ENCODE results near the gene CEBPZ. TPM values are rescaled to one million over a fixed set of nuclear protein-coding genes. Genes with fewer than 3 reads are reported as not detected.

The CEBPZ gene
- total and polyA plus RNA-seq, 2 of the 13 experiments (the other 11 are each of a cell fraction or from before 2014, with no cell fraction given), result 14.4 to 117 TPM

DNA sequence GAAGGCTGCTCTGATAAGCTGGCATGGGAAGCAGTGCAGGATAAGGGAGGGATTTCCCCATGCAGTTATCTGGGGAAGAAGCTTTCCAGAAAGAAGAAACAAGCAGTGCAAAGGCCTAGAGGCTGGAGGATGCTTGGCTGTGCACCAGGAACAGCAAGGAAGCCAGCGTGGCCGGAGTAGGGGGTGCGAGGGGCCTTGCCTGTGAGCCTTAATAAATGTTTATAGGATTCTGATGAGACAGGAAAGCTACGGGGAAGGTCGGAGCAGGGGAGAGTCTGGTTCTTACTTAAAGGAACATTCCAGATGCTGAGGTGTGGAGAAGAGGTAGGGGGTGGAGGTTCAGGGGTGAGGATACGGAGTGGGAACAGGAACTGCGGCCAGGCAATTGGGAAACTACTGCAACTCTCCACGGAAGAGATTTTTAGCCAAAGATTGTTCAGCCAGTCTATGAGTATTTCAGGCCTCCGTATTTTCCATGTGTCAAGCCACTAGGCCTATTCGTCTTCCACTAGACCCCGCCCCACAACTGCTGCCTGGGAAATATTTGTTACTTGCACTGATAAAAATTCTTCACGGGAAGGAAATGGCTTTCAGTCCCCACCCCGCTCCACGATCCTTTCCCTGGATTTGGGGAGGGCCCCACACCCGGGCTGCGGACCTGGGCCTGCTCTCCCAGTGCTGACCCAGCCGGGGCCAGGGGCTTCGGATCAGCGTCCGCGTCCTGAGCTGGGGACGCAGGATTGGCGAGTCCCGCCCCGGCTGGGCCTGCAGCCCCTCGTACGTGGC, 75.1 kb downstream of the CEBPZ start (continued):
- TF ChIP-seq, protein P1, sequence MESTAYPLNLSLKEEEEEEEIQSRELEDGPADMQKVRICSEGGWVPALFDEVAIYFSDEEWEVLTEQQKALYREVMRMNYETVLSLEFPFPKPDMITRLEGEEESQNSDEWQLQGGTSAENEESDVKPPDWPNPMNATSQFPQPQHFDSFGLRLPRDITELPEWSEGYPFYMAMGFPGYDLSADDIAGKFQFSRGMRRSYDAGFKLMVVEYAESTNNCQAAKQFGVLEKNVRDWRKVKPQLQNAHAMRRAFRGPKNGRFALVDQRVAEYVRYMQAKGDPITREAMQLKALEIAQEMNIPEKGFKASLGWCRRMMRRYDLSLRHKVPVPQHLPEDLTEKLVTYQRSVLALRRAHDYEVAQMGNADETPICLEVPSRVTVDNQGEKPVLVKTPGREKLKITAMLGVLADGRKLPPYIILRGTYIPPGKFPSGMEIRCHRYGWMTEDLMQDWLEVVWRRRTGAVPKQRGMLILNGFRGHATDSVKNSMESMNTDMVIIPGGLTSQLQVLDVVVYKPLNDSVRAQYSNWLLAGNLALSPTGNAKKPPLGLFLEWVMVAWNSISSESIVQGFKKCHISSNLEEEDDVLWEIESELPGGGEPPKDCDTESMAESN (CRISPR knock-in tag; conservative IDR thresholded peaks at IDR 0.05), result 0 out of 2 replicates have a peak, but pooled peaks have one; percentile 29
- TF ChIP-seq, protein P2, sequence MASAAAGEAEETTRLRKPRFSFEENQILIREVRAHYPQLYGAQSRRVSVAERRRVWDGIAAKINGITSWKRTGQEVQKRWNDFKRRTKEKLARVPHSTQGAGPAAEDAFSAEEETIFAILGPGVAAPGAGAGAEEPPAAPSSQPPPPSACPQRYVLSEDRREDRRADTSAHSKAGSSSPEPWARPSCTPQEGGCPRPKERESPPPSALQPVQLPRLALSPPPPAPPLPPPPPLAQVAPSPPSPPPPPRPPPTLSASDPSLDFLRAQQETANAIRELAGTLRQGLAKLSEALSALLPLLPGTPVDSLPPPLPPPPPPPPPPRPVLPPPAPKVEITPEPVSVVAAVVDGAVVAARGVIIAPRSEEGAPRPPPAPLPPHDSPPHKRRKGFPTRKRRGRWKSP (CRISPR knock-in tag; IDR thresholded peaks at IDR 0.05), result 0 out of 2 replicates have a peak, but pooled peaks have one; percentile 51
- TF ChIP-seq KLF16 (CRISPR knock-in tag; IDR thresholded peaks at IDR 0.05) (peak in 1 of 2 experiments; percentile 9; a peak in 1 of 4 replicates), REXO4 (CRISPR knock-in tag; IDR thresholded peaks at IDR 0.05; ENCODE audit: borderline replicate concordance) (0 out of 2 replicates have a peak, but pooled peaks have one; percentile 55), ZIK1 (CRISPR knock-in tag; IDR thresholded peaks at IDR 0.05; ENCODE audit: borderline replicate concordance, low read depth) (peak; percentile 47; the same call in 1 of the 2 replicates), KLF6 (CRISPR knock-in tag; IDR thresholded peaks at IDR 0.05) (peak; percentile 23; the same call in 1 of the 2 replicates), AGO1 (IDR thresholded peaks at IDR 0.05; ENCODE audit: low read depth, low read length, poor library complexity, severe bottlenecking) (no peak), ZNF556 (CRISPR knock-in tag; IDR thresholded peaks at IDR 0.05; ENCODE audit: borderline replicate concordance) (peak; percentile 21; the same call in 1 of the 2 replicates), ZNF501 (CRISPR knock-in tag; IDR thresholded peaks at IDR 0.05) (no peak), PHF20 (CRISPR knock-in tag; IDR thresholded peaks at IDR 0.05) (peak; percentile 9), ZNF333 (CRISPR knock-in tag; IDR thresholded peaks at IDR 0.05; ENCODE audit: borderline replicate concordance) (peak; percentile 23; the same call in 1 of the 2 replicates), PAF1 (CRISPR knock-in tag; IDR thresholded peaks at IDR 0.05) (no peak), ZBTB1 (CRISPR knock-in tag; IDR thresholded peaks at IDR 0.05; ENCODE audit: borderline replicate concordance) (no peak)
- TF ChIP-seq, protein P3, sequence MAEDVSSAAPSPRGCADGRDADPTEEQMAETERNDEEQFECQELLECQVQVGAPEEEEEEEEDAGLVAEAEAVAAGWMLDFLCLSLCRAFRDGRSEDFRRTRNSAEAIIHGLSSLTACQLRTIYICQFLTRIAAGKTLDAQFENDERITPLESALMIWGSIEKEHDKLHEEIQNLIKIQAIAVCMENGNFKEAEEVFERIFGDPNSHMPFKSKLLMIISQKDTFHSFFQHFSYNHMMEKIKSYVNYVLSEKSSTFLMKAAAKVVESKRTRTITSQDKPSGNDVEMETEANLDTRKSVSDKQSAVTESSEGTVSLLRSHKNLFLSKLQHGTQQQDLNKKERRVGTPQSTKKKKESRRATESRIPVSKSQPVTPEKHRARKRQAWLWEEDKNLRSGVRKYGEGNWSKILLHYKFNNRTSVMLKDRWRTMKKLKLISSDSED (CRISPR knock-in tag; IDR thresholded peaks at IDR 0.05), result peak; percentile 23; the same call in 1 of the 2 replicates
- TF ChIP-seq, protein P4, sequence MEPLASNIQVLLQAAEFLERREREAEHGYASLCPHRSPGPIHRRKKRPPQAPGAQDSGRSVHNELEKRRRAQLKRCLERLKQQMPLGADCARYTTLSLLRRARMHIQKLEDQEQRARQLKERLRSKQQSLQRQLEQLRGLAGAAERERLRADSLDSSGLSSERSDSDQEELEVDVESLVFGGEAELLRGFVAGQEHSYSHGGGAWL (CRISPR knock-in tag; IDR thresholded peaks at IDR 0.05), result peak; percentile 9; the same call in 1 of the 2 replicates
- TF ChIP-seq, protein P5, sequence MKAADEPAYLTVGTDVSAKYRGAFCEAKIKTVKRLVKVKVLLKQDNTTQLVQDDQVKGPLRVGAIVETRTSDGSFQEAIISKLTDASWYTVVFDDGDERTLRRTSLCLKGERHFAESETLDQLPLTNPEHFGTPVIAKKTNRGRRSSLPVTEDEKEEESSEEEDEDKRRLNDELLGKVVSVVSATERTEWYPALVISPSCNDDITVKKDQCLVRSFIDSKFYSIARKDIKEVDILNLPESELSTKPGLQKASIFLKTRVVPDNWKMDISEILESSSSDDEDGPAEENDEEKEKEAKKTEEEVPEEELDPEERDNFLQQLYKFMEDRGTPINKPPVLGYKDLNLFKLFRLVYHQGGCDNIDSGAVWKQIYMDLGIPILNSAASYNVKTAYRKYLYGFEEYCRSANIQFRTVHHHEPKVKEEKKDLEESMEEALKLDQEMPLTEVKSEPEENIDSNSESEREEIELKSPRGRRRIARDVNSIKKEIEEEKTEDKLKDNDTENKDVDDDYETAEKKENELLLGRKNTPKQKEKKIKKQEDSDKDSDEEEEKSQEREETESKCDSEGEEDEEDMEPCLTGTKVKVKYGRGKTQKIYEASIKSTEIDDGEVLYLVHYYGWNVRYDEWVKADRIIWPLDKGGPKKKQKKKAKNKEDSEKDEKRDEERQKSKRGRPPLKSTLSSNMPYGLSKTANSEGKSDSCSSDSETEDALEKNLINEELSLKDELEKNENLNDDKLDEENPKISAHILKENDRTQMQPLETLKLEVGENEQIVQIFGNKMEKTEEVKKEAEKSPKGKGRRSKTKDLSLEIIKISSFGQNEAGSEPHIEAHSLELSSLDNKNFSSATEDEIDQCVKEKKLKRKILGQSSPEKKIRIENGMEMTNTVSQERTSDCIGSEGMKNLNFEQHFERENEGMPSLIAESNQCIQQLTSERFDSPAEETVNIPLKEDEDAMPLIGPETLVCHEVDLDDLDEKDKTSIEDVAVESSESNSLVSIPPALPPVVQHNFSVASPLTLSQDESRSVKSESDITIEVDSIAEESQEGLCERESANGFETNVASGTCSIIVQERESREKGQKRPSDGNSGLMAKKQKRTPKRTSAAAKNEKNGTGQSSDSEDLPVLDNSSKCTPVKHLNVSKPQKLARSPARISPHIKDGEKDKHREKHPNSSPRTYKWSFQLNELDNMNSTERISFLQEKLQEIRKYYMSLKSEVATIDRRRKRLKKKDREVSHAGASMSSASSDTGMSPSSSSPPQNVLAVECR (CRISPR knock-in tag; IDR thresholded peaks at IDR 0.05; ENCODE audit: borderline replicate concordance), result 0 out of 2 replicates have a peak, but pooled peaks have one; percentile 2
